ENCODE results near the gene TICAM1. TPM values are rescaled to one million over a fixed set of nuclear protein-coding genes. Genes with fewer than 3 reads are reported as not detected.

Gene TICAM1
- total and polyA plus RNA-seq, 7 donors: 3.9 to 49.0 (median 5.3) TPM

- Histone ChIP-seq H3K9me3 (no peaks in the 10 kb centered on the region), H3K4me3 (no peak overlapping the region), H3K27me3 (peaks cover 0 to 5% (median 0%) of the 10 kb centered on the region in 3 donors), H3K36me3 (no peaks in the 10 kb centered on the region), H3K27ac (no peak overlapping the region), H3K4me1 (no peaks in the 10 kb centered on the region)
- no peak for DNase-seq
- intact Hi-C loops (cut with DNase I): no loop called here
- 43 to 53% methylated on average over 14 of the region's 14 CpGs for WGBS, 2 donors
- TF ChIP-seq POLR2A (IDR thresholded peaks at IDR 0.05) (no peak), EP300 (IDR thresholded peaks at IDR 0.05) (no peak), POLR2AphosphoS5 (IDR thresholded peaks at IDR 0.05) (no peak)
- TF ChIP-seq, protein P1, sequence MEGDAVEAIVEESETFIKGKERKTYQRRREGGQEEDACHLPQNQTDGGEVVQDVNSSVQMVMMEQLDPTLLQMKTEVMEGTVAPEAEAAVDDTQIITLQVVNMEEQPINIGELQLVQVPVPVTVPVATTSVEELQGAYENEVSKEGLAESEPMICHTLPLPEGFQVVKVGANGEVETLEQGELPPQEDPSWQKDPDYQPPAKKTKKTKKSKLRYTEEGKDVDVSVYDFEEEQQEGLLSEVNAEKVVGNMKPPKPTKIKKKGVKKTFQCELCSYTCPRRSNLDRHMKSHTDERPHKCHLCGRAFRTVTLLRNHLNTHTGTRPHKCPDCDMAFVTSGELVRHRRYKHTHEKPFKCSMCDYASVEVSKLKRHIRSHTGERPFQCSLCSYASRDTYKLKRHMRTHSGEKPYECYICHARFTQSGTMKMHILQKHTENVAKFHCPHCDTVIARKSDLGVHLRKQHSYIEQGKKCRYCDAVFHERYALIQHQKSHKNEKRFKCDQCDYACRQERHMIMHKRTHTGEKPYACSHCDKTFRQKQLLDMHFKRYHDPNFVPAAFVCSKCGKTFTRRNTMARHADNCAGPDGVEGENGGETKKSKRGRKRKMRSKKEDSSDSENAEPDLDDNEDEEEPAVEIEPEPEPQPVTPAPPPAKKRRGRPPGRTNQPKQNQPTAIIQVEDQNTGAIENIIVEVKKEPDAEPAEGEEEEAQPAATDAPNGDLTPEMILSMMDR (IDR thresholded peaks at IDR 0.05): no peak
These were observed 54.9 kb downstream of the TICAM1 start for GRCh38 chr19:4776436-4777211.

DNA sequence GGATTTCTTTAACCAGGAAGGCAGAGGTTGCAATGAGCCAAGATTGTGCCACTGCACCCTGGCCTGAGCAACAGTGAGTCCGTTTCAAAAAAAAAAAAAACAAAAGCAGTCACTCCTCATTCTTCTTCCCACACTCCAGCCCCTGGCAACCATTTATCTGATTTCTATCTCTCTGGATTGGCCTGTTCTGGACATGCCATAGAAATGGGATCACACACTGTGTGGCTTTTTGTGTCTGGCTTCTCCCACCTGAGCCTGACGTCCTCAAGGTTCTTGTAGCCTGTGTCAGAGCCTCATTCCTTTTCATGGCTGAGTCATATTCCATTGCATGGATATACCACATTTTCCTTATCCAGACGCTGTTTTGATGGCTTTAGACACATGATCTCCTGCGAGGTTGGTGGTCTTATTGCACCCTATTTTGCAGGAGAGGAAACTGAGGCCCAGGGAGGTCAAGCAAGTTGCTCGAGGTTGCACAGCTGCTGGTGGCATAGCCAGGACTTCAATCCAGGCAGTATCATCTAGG is 55.8 kb downstream of the TICAM1 start:
- no peak overlapping the region for H3K27ac ChIP-seq
- intact Hi-C loops (cut with DNase I): no loop called here
- H3K36me3 ChIP-seq: no peaks in the 10 kb centered on the region
- no peak overlapping the region for H3K4me3 ChIP-seq
- no peaks in the 10 kb centered on the region for H3K9me3 ChIP-seq
- TF ChIP-seq POLR2AphosphoS5 (IDR thresholded peaks at IDR 0.05) (no peak), POLR2A (IDR thresholded peaks at IDR 0.05) (no peak), EP300 (IDR thresholded peaks at IDR 0.05) (no peak)
- TF ChIP-seq, protein P1 (IDR thresholded peaks at IDR 0.05): no peak
- no peak for DNase-seq
- H3K4me1 ChIP-seq: no peaks in the 10 kb centered on the region
- peaks cover 0 to 5% (median 0%) of the 10 kb centered on the region in 3 donors for H3K27me3 ChIP-seq
- WGBS, 2 donors: 62 to 78% methylated on average over 5 of the region's 5 CpGs

DNA sequence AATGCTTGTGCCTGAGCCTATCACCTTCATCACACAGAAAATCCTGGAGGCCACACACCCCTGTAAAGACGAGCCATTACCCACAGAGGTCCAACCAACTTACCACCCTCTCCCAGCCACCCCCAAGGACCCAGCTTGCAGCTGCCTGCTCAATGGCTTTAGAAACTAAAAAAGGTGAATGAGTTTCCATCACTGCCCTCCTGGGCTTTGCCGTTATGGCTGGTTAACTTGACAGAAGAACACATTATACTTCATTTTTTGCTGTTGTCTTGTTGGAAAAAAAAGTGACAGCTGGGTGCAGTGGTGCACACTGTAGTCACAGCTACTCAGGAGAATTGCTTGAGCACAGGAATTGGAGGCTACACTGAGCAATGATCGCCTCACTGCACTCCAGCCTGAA is 57.4 kb downstream of the TICAM1 start:
- no peak for DNase-seq
- no peaks in the 10 kb centered on the region for H3K36me3 ChIP-seq
- H3K4me1 ChIP-seq: no peaks in the 10 kb centered on the region
- WGBS, 2 donors: 51 to 52% methylated on average over 3 of the region's 3 CpGs
- no peaks in the 10 kb centered on the region for H3K9me3 ChIP-seq
- H3K27me3 ChIP-seq: peaks cover 0 to 5% (median 0%) of the 10 kb centered on the region in 3 donors
- intact Hi-C loops (cut with DNase I): no loop called here
- no peak overlapping the region for H3K4me3 ChIP-seq
- H3K27ac ChIP-seq: no peak overlapping the region
- TF ChIP-seq EP300 (IDR thresholded peaks at IDR 0.05) (no peak), POLR2A (IDR thresholded peaks at IDR 0.05) (no peak), POLR2AphosphoS5 (IDR thresholded peaks at IDR 0.05) (no peak)
- TF ChIP-seq, protein P1 (IDR thresholded peaks at IDR 0.05): no peak

- intact Hi-C loops (cut with DNase I): no loop called here
- TF ChIP-seq, protein P1 (IDR thresholded peaks at IDR 0.05): no peak
- no peak for TF ChIP-seq POLR2A (IDR thresholded peaks at IDR 0.05)
- no peak for TF ChIP-seq EP300 (IDR thresholded peaks at IDR 0.05)
- TF ChIP-seq POLR2AphosphoS5 (IDR thresholded peaks at IDR 0.05): no peak
- 40 to 67% methylated on average over 9 of the region's 9 CpGs for WGBS, 2 donors
- no peak overlapping the region for H3K4me3 ChIP-seq
- no peaks in the 10 kb centered on the region for H3K36me3 ChIP-seq
- H3K27ac ChIP-seq: no peak overlapping the region
- H3K27me3 ChIP-seq: peaks cover 0 to 5% (median 0%) of the 10 kb centered on the region in 3 donors
- no peaks in the 10 kb centered on the region for H3K9me3 ChIP-seq
- DNase-seq: no peak
- H3K4me1 ChIP-seq: no peaks in the 10 kb centered on the region
These were observed 58.4 kb downstream of the TICAM1 start for GRCh38 chr19:4773047-4773640.

Measured in sigmoid colon (tissue), 7 donors.